AG09319 (cell line): Measurements from ENCODE around the gene TFB2M.

ENCODE experiments used
- DNase-seq: peaks from one replicate; pipeline ENCODE4 v3.0.0-alpha.2; 2010; ENCODE audit warnings: low read depth; ENCODE audit errors: extremely low read depth
- CTCF ChIP-seq: IDR thresholded peaks from 2 replicates; pipeline ENCODE4 v1.5.1; 2011; ENCODE audit warnings: low read depth, mild to moderate bottlenecking, inconsistent platforms, low read length, moderate library complexity

TFB2M gene

GRCh38 chr1:246530482-246530881, 35.6 kb downstream of the TFB2M start:
- no peak for TF ChIP-seq CTCF
- DNase-seq: no peak

- DNase-seq: no peak
- TF ChIP-seq CTCF: no peak
These were observed 36.9 kb downstream of the TFB2M start for GRCh38 chr1:246528933-246529731.

GRCh38 chr1:246527402-246528088, 38.5 kb downstream of the TFB2M start:
- no peak for DNase-seq

GRCh38 chr1:246526915-246527314, 39.1 kb downstream of the TFB2M start:
- TF ChIP-seq CTCF: no peak
- DNase-seq: no peak

More at GRCh38 chr1:246527402-246528088, 38.5 kb downstream of the TFB2M start:
- TF ChIP-seq CTCF: no peak

GRCh38 chr1:246526380-246526779, 39.7 kb downstream of the TFB2M start:
- no peak for DNase-seq
- TF ChIP-seq CTCF: no peak

GRCh38 chr1:246519514-246519913, 46.5 kb downstream of the TFB2M start:
- no peak for DNase-seq
- TF ChIP-seq CTCF: no peak
